B cell (primary cell): ENCODE results near the gene HYAL2. TPM values are rescaled to one million over a fixed set of nuclear protein-coding genes. Genes with fewer than 3 reads are reported as not detected.

ENCODE experiments used
- ATAC-seq: fragments of 200-7000 bp; cut with Tn5 transposase; one replicate; pipeline ENCODE4 v1.10.0; 2021; ENCODE audit warnings: low read depth, mild to moderate bottlenecking, moderate number of reproducible peaks, moderate library complexity
- CTCF ChIA-PET: fragments of 350-600 bp; sonication (Branson Sonifier 250); formaldehyde crosslinking; loops from one replicate; lab custom pipeline; 2021; ENCODE audit warnings: antibody characterized with exemption, inconsistent platforms; lab: Charles Lee
- POLR2A ChIA-PET: fragments of 350-600 bp; sonication (Branson Sonifier 250); formaldehyde crosslinking; loops from one replicate; lab custom pipeline; 2021; ENCODE audit warnings: antibody characterized with exemption; lab: Charles Lee
- DNase-seq: peaks from one replicate; pipeline ENCODE4 v3.0.0; 2013
- H2AFZ ChIP-seq: 2 replicates; pipeline ENCODE4 v1.6.1; 2012; ENCODE audit warnings: mild to moderate bottlenecking, low read depth, low read length; ENCODE audit not compliant: insufficient read depth, poor library complexity, severe bottlenecking
- H3K27ac ChIP-seq, 2 donors: 1 replicate in 1 of 2; 2 replicates in 1 of 2; pipeline ENCODE4 v1.5.1; 2012 to 2013; ENCODE audit warnings: low read length in 2 of 2, mild to moderate bottlenecking in 2 of 2, moderate library complexity in 1 of 2
- H3K27me3 ChIP-seq, 4 experiments: fragments of 200-600 bp in 1 of 4; sonication (generic) in 1 of 4; replicated peaks in 1 of 4; 1 replicate in 2 of 4; 2 replicates in 2 of 4; pipeline versions ENCODE4 v1.6.1 to v1.7.0; 2013 to 2016; ENCODE audit warnings: low read length in 3 of 4, mild to moderate bottlenecking in 2 of 4, mixed read lengths in 1 of 4, moderate library complexity in 1 of 4; ENCODE audit not compliant: insufficient read depth in 4 of 4, control insufficient read depth in 3 of 4; ENCODE audit errors: control extremely low read depth in 1 of 4
- H3K36me3 ChIP-seq, 2 experiments: replicated peaks in 1 of 2; 1 replicate in 1 of 2; 2 replicates in 1 of 2; pipeline versions ENCODE4 v1.6.1 to v1.7.1; 2013; ENCODE audit warnings: low read length in 1 of 2; ENCODE audit not compliant: insufficient read depth in 2 of 2, control insufficient read depth in 1 of 2; ENCODE audit errors: control extremely low read depth in 1 of 2, extremely low read depth in 1 of 2
- H3K4me1 ChIP-seq, 2 donors: fragments of 200-600 bp in 1 of 2; sonication (generic) in 1 of 2; 1 replicate in 1 of 2; 2 replicates in 1 of 2; pipeline versions ENCODE4 v1.5.1 to v1.6.1; 2013 to 2017; ENCODE audit warnings: low read length in 2 of 2; ENCODE audit not compliant: control insufficient read depth in 2 of 2, insufficient read depth in 2 of 2
- H3K4me2 ChIP-seq: replicated peaks from 2 replicates; pipeline ENCODE3; 2012; ENCODE audit warnings: mild to moderate bottlenecking, low read depth, low read length; ENCODE audit not compliant: poor library complexity, severe bottlenecking
- H3K4me3 ChIP-seq, 5 experiments: fragments of 200-600 bp in 1 of 5; sonication (generic) in 1 of 5; 1 replicate in 3 of 5; 2 replicates in 2 of 5; pipeline versions ENCODE4 v1.5.1 to v1.7.0; 2011 to 2016; ENCODE audit warnings: low read length in 4 of 5, mild to moderate bottlenecking in 4 of 5, low read depth in 2 of 5, control low read depth in 1 of 5, moderate library complexity in 1 of 5; ENCODE audit not compliant: insufficient read depth in 1 of 5; ENCODE audit errors: control extremely low read depth in 1 of 5, extremely low read depth in 1 of 5
- H3K79me2 ChIP-seq: fragments of 200-600 bp; sonication (generic); one replicate; pipeline ENCODE4 v1.6.0; 2016; ENCODE audit warnings: low read length; ENCODE audit not compliant: control insufficient read depth, insufficient read depth
- H3K9ac ChIP-seq: fragments of 200-600 bp; sonication (generic); 2 replicates; pipeline ENCODE4 v1.6.1; 2017; ENCODE audit warnings: mild to moderate bottlenecking, low read length, moderate library complexity
- H3K9me3 ChIP-seq, 3 donors: one replicate each; pipeline versions ENCODE4 v1.6.1 to v1.7.1; 2013; ENCODE audit warnings: low read length in 2 of 3; ENCODE audit not compliant: control insufficient read depth in 2 of 3, insufficient read depth in 1 of 3; ENCODE audit errors: control extremely low read depth in 1 of 3
- H4K20me1 ChIP-seq: 2 replicates; pipeline ENCODE4 v1.6.0; 2012; ENCODE audit warnings: mild to moderate bottlenecking, low read length; ENCODE audit not compliant: insufficient read depth, control insufficient read depth, poor library complexity, severe bottlenecking
- H3K27ac Mint-ChIP-seq: one replicate; pipeline ENCODE4 v1.8.0; 2021; ENCODE audit warnings: mixed read lengths
- H3K27me3 Mint-ChIP-seq: one replicate; pipeline ENCODE4 v1.8.0; 2021; ENCODE audit warnings: mixed read lengths
- H3K4me1 Mint-ChIP-seq: one replicate; pipeline ENCODE4 v1.8.0; 2021; ENCODE audit warnings: mixed read lengths
- H3K4me3 Mint-ChIP-seq: one replicate; pipeline ENCODE4 v1.8.0; 2021; ENCODE audit warnings: mixed read lengths
- H3K9me3 Mint-ChIP-seq: one replicate; pipeline ENCODE4 v1.8.0; 2022; ENCODE audit warnings: mixed read lengths; ENCODE audit not compliant: insufficient read depth
- CTCF ChIP-seq: fragments of 200-600 bp; IDR thresholded peaks from one replicate; pipeline ENCODE4 v1.8.0; 2022; ENCODE audit warnings: antibody characterized with exemption, mild to moderate bottlenecking
- EZH2 ChIP-seq: IDR thresholded peaks from 2 replicates; pipeline ENCODE4 v1.6.1; 2012; ENCODE audit warnings: borderline replicate concordance, low read depth, mild to moderate bottlenecking, moderate library complexity, low read length; ENCODE audit not compliant: insufficient read depth, poor library complexity, severe bottlenecking
- WGBS: methylation state at CpG from one replicate; pipeline ENCODE4 v1.1.5; 2013; ENCODE audit warnings: missing lambda C conversion rate; ENCODE audit not compliant: insufficient coverage; 5-methylcytosine and 5-hydroxymethylcytosine counted together
- intact Hi-C: fragments of 100-400 bp; cut with micrococcal nuclease; formaldehyde crosslinking; loops from one replicate; pipeline ENCODE4 v1.10.0; 2022
- polyA plus RNA-seq: library from polyadenylated mRNA; depleted of rRNA; stranded (reverse); fragments of >200 nt; gene quantifications from 2 replicates; pipeline ENCODE4 v1.2.3, GENCODE V29; 2012
- total RNA-seq, 2 donors: library from RNA; stranded (reverse); fragments of 120-200 nt in 1 of 2; gene quantifications; 1 replicate in 1 of 2; 2 replicates in 1 of 2; pipeline versions ENCODE4 v1.2.3 to v1.2.4, GENCODE V29; 2013 to 2022

HYAL2 gene
- total and polyA plus RNA-seq, 2 donors (not counting 1 experiment from before 2014, with no cell fraction given), result 4.2 to 5.1 TPM

GRCh38 chr3:50347187-50347813 lies 24.8 kb upstream of the HYAL2 start:
- ChIA-PET CTCF (interaction anchor here (0.6 to 5.3 kb wide), 22 partner anchors 10 to 928 kb away, joined by 3 to 104 read pairs (median 3); partner anchors contain the start of genes CISH, HEMK1, HYAL3 and IFRD2), POLR2A (interaction anchor here (0.5 to 1.2 kb wide), 4 partner anchors 8 to 72 kb away, joined by 3 to 6 read pairs (median 4); no protein-coding TSS in a partner anchor)
- WGBS, result 98% methylated on average over 4 of the region's 14 CpGs
- H3K36me3 ChIP-seq, result peaks cover 0 to 22% of the 10 kb centered on the region in 2 experiments
- no peak overlapping the region for H3K4me2 ChIP-seq
- H3K9me3 ChIP-seq, result no peaks in the 10 kb centered on the region
- peaks cover 54% of the 10 kb centered on the region for H3K4me1 Mint-ChIP-seq
- H3K27ac ChIP-seq, result peak overlapping the region in 1 of 2 donors; percentile 51
- no peaks in the 10 kb centered on the region for H3K9me3 Mint-ChIP-seq
- H3K27me3 ChIP-seq, result no peaks in the 10 kb centered on the region
- peak; percentile 87 for DNase-seq
- no peak overlapping the region for H3K9ac ChIP-seq
- H2AFZ ChIP-seq, result no peak overlapping the region
- H4K20me1 ChIP-seq, result peaks cover 32% of the 10 kb centered on the region
- peak overlapping the region; percentile 65 for H3K27ac Mint-ChIP-seq
- H3K4me3 ChIP-seq, result no peak overlapping the region
- ATAC-seq, result peak; percentile 18
- H3K79me2 ChIP-seq, result peaks cover 50% of the 10 kb centered on the region
- peak; percentile 72 for TF ChIP-seq CTCF
- TF ChIP-seq EZH2, result no peak
- intact Hi-C loops, result loop anchor here (1.0 to 5.0 kb wide), 2 partner anchors 203 to 265 kb away; partner anchors contain the start of gene CISH
- peaks cover 32 to 50% of the 10 kb centered on the region in 2 donors for H3K4me1 ChIP-seq
- no peak overlapping the region for H3K4me3 Mint-ChIP-seq
- H3K27me3 Mint-ChIP-seq, result no peaks in the 10 kb centered on the region
